HG03439 (cell line): ENCODE data around the gene EEF2K.
"Not testable (repeated sequence)": the region's sequence is repeated elsewhere in the genome, so short reads cannot be mapped to it uniquely, and the experiment has no call there.

Experiments used
- ATAC-seq: cut with Tn5 transposase; IDR thresholded peaks from one replicate; pipeline ENCODE4 v1.9.1; 2021; ENCODE audit warnings: mild to moderate bottlenecking, moderate library complexity; ENCODE audit not compliant: unreplicated experiment

EEF2K gene

GRCh38 chr16:22207715-22208360 is 1.8 kb downstream of the EEF2K start:
- no peak for ATAC-seq

- no peak for ATAC-seq
Observed at GRCh38 chr16:22210285-22210684, 4.2 kb downstream of the EEF2K start.

GRCh38 chr16:22210854-22211253 is 4.8 kb downstream of the EEF2K start:
- ATAC-seq: no peak

- ATAC-seq: no peak
Observed at GRCh38 chr16:22213236-22213635, 7.2 kb downstream of the EEF2K start.

GRCh38 chr16:22213801-22214200 is 7.7 kb downstream of the EEF2K start:
- ATAC-seq: no peak

GRCh38 chr16:22214402-22214801 is 8.3 kb downstream of the EEF2K start:
- ATAC-seq: no peak

- ATAC-seq: no peak
Observed at GRCh38 chr16:22214889-22215288, 8.8 kb downstream of the EEF2K start.

- ATAC-seq: no peak
Observed at GRCh38 chr16:22216191-22216831, 10.2 kb downstream of the EEF2K start.

GRCh38 chr16:22216832-22217225 is 10.8 kb downstream of the EEF2K start:
- ATAC-seq: not testable (repeated sequence)

- ATAC-seq: no peak
Observed at GRCh38 chr16:22217890-22218730, 12.0 kb downstream of the EEF2K start.

- ATAC-seq: no peak
Observed at GRCh38 chr16:22219389-22220068, 13.5 kb downstream of the EEF2K start.

- no peak for ATAC-seq
Observed at GRCh38 chr16:22220069-22220440, 14.0 kb downstream of the EEF2K start.

GRCh38 chr16:22220714-22221113 is 14.6 kb downstream of the EEF2K start:
- ATAC-seq: no peak

GRCh38 chr16:22222006-22222405 is 15.9 kb downstream of the EEF2K start:
- no peak for ATAC-seq

GRCh38 chr16:22222998-22223397 is 16.9 kb downstream of the EEF2K start:
- no peak for ATAC-seq

GRCh38 chr16:22225060-22225459 is 19.0 kb downstream of the EEF2K start:
- ATAC-seq: no peak

GRCh38 chr16:22229889-22230288 is 23.8 kb downstream of the EEF2K start:
- no peak for ATAC-seq

GRCh38 chr16:22232277-22233036 is 26.4 kb downstream of the EEF2K start:
- ATAC-seq: no peak

- no peak for ATAC-seq
Observed at GRCh38 chr16:22233037-22233372, 26.9 kb downstream of the EEF2K start.

GRCh38 chr16:22235839-22236745 is 30.0 kb downstream of the EEF2K start:
- no peak for ATAC-seq
